ENCODE results near the gene SLC5A12.

- no peak for TF ChIP-seq PATZ1 (CRISPR knock-in tag; IDR thresholded peaks at IDR 0.05; ENCODE audit: borderline replicate concordance)
- no peak for TF ChIP-seq CSRNP3 (CRISPR knock-in tag; IDR thresholded peaks at IDR 0.05)
- no peak for TF ChIP-seq CREB5 (CRISPR knock-in tag; IDR thresholded peaks at IDR 0.05; ENCODE audit: low read depth)
- no peak for TF ChIP-seq ZC3H10 (CRISPR knock-in tag; IDR thresholded peaks at IDR 0.05)
- TF ChIP-seq ARNTL (CRISPR knock-in tag; IDR thresholded peaks at IDR 0.05; ENCODE audit: borderline replicate concordance, low read depth): no peak
- no peak for TF ChIP-seq ZFP30 (CRISPR knock-in tag; IDR thresholded peaks at IDR 0.05)
- no peak for TF ChIP-seq TSHZ2 (CRISPR knock-in tag; IDR thresholded peaks at IDR 0.05)
- TF ChIP-seq ESRRG (CRISPR knock-in tag; IDR thresholded peaks at IDR 0.05): no peak
- no peak for TF ChIP-seq BACH2 (CRISPR knock-in tag; IDR thresholded peaks at IDR 0.05; ENCODE audit: borderline replicate concordance)
These were observed 55.9 kb downstream of the SLC5A12 start for GRCh38 chr11:26665946-26666345.

Measured in SK-N-SH treated with all-trans-retinoic acid at 6 μM for 48 hours (cell line).